Measurements from ENCODE around the gene GRIN2A. TPM values are rescaled to one million over a fixed set of nuclear protein-coding genes. Genes with fewer than 3 reads are reported as not detected.

Gene GRIN2A
- total RNA-seq, 4 donors from 2014 or later = 0.25 to 26.1 (median 13.5) TPM

DNA sequence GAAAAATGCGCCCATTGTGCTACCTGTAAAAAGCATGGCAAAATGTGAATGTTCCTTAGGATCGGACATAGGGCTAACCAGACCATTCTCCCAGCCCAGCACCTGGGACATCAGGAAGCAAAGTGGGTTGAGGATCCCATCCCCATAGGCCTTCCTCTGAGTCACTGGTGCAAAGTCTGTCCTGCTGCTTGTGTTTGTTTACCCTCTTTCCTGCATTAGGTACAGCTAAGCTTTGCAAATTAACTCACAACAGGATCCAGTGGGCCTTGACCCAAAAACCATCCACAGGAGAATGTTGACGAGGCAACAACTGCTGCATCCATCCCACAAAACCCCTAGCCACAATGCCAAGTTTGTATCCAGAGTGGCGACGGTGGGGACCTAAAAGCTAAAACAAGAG, 106.2 kb downstream of the GRIN2A start:
- Histone ChIP-seq H3K27me3 (no peaks in the 10 kb centered on the region), H3K27ac (no peak overlapping the region), H3K36me3 (no peaks in the 10 kb centered on the region), H3K9me3 (no peaks in the 10 kb centered on the region), H3K4me1 (peaks cover 8 to 40% (median 15%) of the 10 kb centered on the region in 3 donors), H3K4me3 (no peak overlapping the region)
- ATAC-seq = no peak
- 82 to 93% methylated on average over 5 of the region's 5 CpGs for WGBS, 2 donors (ENCODE audit: low coverage in 1 of 2)
- TF ChIP-seq CTCF (IDR thresholded peaks at IDR 0.05) (no peak), POLR2AphosphoS5 (IDR thresholded peaks at IDR 0.05) (no peak), POLR2A (IDR thresholded peaks at IDR 0.05) (no peak), EP300 (IDR thresholded peaks at IDR 0.05) (no peak)

GRCh38 chr16:10070591-10070990, 111.6 kb downstream of the GRIN2A start:
- no peak overlapping the region for H3K27ac ChIP-seq
- no peak overlapping the region for H3K4me3 ChIP-seq
- TF ChIP-seq POLR2A (IDR thresholded peaks at IDR 0.05) = no peak
- TF ChIP-seq POLR2AphosphoS5 (IDR thresholded peaks at IDR 0.05) = no peak
- no peak for TF ChIP-seq CTCF (IDR thresholded peaks at IDR 0.05)
- no peak for TF ChIP-seq EP300 (IDR thresholded peaks at IDR 0.05)
- no peaks in the 10 kb centered on the region for H3K9me3 ChIP-seq
- H3K4me1 ChIP-seq = peaks cover 0 to 15% (median 0%) of the 10 kb centered on the region in 3 donors
- no peaks in the 10 kb centered on the region for H3K27me3 ChIP-seq
- H3K36me3 ChIP-seq = no peaks in the 10 kb centered on the region
- ATAC-seq = no peak
- WGBS, 2 donors (ENCODE audit: low coverage in 1 of 2) = 92% methylated on average over 4 of the region's 4 CpGs; no CpG with 5 or more reads in 1 of the 2 donors

GRCh38 chr16:10069374-10069773, 112.9 kb downstream of the GRIN2A start:
- Histone ChIP-seq H3K36me3 (no peaks in the 10 kb centered on the region), H3K9me3 (no peaks in the 10 kb centered on the region), H3K27ac (no peak overlapping the region), H3K4me1 (peaks cover 0 to 15% (median 0%) of the 10 kb centered on the region in 3 donors), H3K4me3 (no peak overlapping the region), H3K27me3 (no peaks in the 10 kb centered on the region)
- no peak for ATAC-seq
- WGBS, 2 donors (ENCODE audit: low coverage in 1 of 2) = 71% methylated on average over 1 of the region's 3 CpGs; no CpG with 5 or more reads in 1 of the 2 donors
- TF ChIP-seq CTCF (IDR thresholded peaks at IDR 0.05) (no peak), EP300 (IDR thresholded peaks at IDR 0.05) (no peak)

- Histone ChIP-seq H3K27me3 (no peaks in the 10 kb centered on the region), H3K27ac (no peak overlapping the region), H3K4me1 (peaks cover 0 to 15% (median 0%) of the 10 kb centered on the region in 3 donors), H3K4me3 (no peak overlapping the region), H3K36me3 (no peaks in the 10 kb centered on the region), H3K9me3 (no peaks in the 10 kb centered on the region)
- ATAC-seq = no peak
- WGBS, 2 donors (ENCODE audit: low coverage in 1 of 2) = 63 to 88% methylated on average over 1 to 2 of the region's 2 CpGs
- TF ChIP-seq EP300 (IDR thresholded peaks at IDR 0.05) (no peak), POLR2AphosphoS5 (IDR thresholded peaks at IDR 0.05) (no peak), CTCF (IDR thresholded peaks at IDR 0.05) (no peak), POLR2A (IDR thresholded peaks at IDR 0.05) (no peak)
Observed at GRCh38 chr16:10067835-10068234, 114.4 kb downstream of the GRIN2A start.

GRCh38 chr16:10067406-10067805, 114.8 kb downstream of the GRIN2A start:
- WGBS, 2 donors (ENCODE audit: low coverage in 1 of 2) = 77 to 79% methylated on average over 4 of the region's 4 CpGs
- TF ChIP-seq EP300 (IDR thresholded peaks at IDR 0.05) (no peak), POLR2A (IDR thresholded peaks at IDR 0.05) (no peak), CTCF (IDR thresholded peaks at IDR 0.05) (no peak), POLR2AphosphoS5 (IDR thresholded peaks at IDR 0.05) (no peak)

More at GRCh38 chr16:10067406-10067805, 114.8 kb downstream of the GRIN2A start:
- H3K4me1 ChIP-seq = peaks cover 0 to 13% (median 0%) of the 10 kb centered on the region in 3 donors
- H3K27ac ChIP-seq = no peak overlapping the region
- H3K27me3 ChIP-seq = no peaks in the 10 kb centered on the region
- no peak for ATAC-seq
- no peaks in the 10 kb centered on the region for H3K9me3 ChIP-seq
- H3K4me3 ChIP-seq = no peak overlapping the region
- no peaks in the 10 kb centered on the region for H3K36me3 ChIP-seq

Measured in gastroesophageal sphincter (tissue), 4 donors.